BE2C (cell line): Measurements from ENCODE around the gene CCNL2.
"Not testable (repeated sequence)": the region's sequence is repeated elsewhere in the genome, so short reads cannot be mapped to it uniquely, and the experiment has no call there.

ENCODE experiments used
- DNase-seq: peaks from one replicate; pipeline ENCODE4 v3.0.0-alpha.2; 2020
- H3K27me3 ChIP-seq: fragments of 250-450 bp; sonication (Bioruptor Pico); 2 replicates; pipeline ENCODE4 v1.5.1; 2020; ENCODE audit warnings: mild to moderate bottlenecking
- H3K36me3 ChIP-seq: fragments of 250-450 bp; sonication (Bioruptor Pico); 2 replicates; pipeline ENCODE4 v1.5.1; 2020; ENCODE audit warnings: mild to moderate bottlenecking
- H3K4me1 ChIP-seq: fragments of 250-450 bp; sonication (Bioruptor Pico); 2 replicates; pipeline ENCODE4 v1.5.1; 2020
- H3K4me3 ChIP-seq: 2 replicates; pipeline ENCODE4 v1.5.1; 2011; ENCODE audit warnings: low read depth, low read length
- H3K9me3 ChIP-seq: fragments of 250-450 bp; sonication (Bioruptor Pico); 2 replicates; pipeline ENCODE4 v1.5.1; 2020
- CTCF ChIP-seq: IDR thresholded peaks from 2 replicates; pipeline ENCODE4 v1.5.1; 2012; ENCODE audit warnings: mild to moderate bottlenecking, low read depth, low read length

Gene CCNL2

GRCh38 chr1:1406101-1406820 is 7.1 kb upstream of the CCNL2 start:
- Histone ChIP-seq H3K27me3 (no peaks in the 10 kb centered on the region), H3K9me3 (no peaks in the 10 kb centered on the region), H3K4me3 (peak overlapping the region; percentile 95), H3K4me1 (no peaks in the 10 kb centered on the region), H3K36me3 (peaks cover 60% of the 10 kb centered on the region)
- TF ChIP-seq CTCF, result no peak
- no peak for DNase-seq

GRCh38 chr1:1403653-1404052 is 4.5 kb upstream of the CCNL2 start:
- H3K27me3 ChIP-seq, result no peaks in the 10 kb centered on the region
- no peak for DNase-seq
- no peaks in the 10 kb centered on the region for H3K9me3 ChIP-seq
- TF ChIP-seq CTCF, result no peak
- H3K36me3 ChIP-seq, result peaks cover 70% of the 10 kb centered on the region
- H3K4me1 ChIP-seq, result no peaks in the 10 kb centered on the region; the same call in 1 of the 2 replicates
- no peak overlapping the region for H3K4me3 ChIP-seq

GRCh38 chr1:1402901-1403392 is 3.8 kb upstream of the CCNL2 start:
- H3K27me3 ChIP-seq, DNase-seq, H3K4me1 ChIP-seq, H3K9me3 ChIP-seq, H3K4me3 ChIP-seq: not testable (repeated sequence)
- H3K36me3 ChIP-seq, result peaks cover 67% of the 10 kb centered on the region

- Histone ChIP-seq H3K4me3 (no peak overlapping the region), H3K9me3 (no peaks in the 10 kb centered on the region), H3K36me3 (peaks cover 71% of the 10 kb centered on the region), H3K4me1 (no peaks in the 10 kb centered on the region; the same call in 1 of the 2 replicates), H3K27me3 (no peaks in the 10 kb centered on the region)
- peak; percentile 86 for TF ChIP-seq CTCF
- DNase-seq, result peak; percentile 76
Measured at GRCh38 chr1:1402072-1402900, 3.2 kb upstream of the CCNL2 start.

- Histone ChIP-seq H3K9me3 (no peaks in the 10 kb centered on the region), H3K4me3 (no peak overlapping the region), H3K4me1 (no peaks in the 10 kb centered on the region; the same call in 1 of the 2 replicates), H3K36me3 (peaks cover 72% of the 10 kb centered on the region), H3K27me3 (no peaks in the 10 kb centered on the region)
- TF ChIP-seq CTCF, result no peak
- no peak for DNase-seq
Measured at GRCh38 chr1:1401457-1402010, 2.4 kb upstream of the CCNL2 start.

GRCh38 chr1:1400576-1401456 is 1.7 kb upstream of the CCNL2 start:
- no peak for DNase-seq
- H3K27me3 ChIP-seq, result no peaks in the 10 kb centered on the region
- H3K36me3 ChIP-seq, result peaks cover 67% of the 10 kb centered on the region
- H3K4me3 ChIP-seq, result peak overlapping the region; percentile 87
- TF ChIP-seq CTCF, result no peak
- no peaks in the 10 kb centered on the region; the same call in 1 of the 2 replicates for H3K4me1 ChIP-seq
- H3K9me3 ChIP-seq, result no peaks in the 10 kb centered on the region
